Measurements from ENCODE around the gene NR2E3. TPM values are rescaled to one million over a fixed set of nuclear protein-coding genes. Genes with fewer than 3 reads are reported as not detected.

The NR2E3 gene
- total and polyA plus RNA-seq, 2 donors from 2014 or later, result 0.19 TPM; not detected in 1

GRCh38 chr15:71790081-71790480, 20.3 kb upstream of the NR2E3 start:
- Histone ChIP-seq H3K27ac (ENCODE audit: low read depth in 2 of 2, low read length in 2 of 2) (no peak overlapping the region), H3K27me3 (ENCODE audit: control insufficient read depth, insufficient read depth, low read length) (no peaks in the 10 kb centered on the region), H3K36me3 (ENCODE audit: control insufficient read depth in 2 of 3, insufficient read depth in 3 of 3, low read length in 3 of 3) (no peaks in the 10 kb centered on the region), H3K9ac (ENCODE audit: low read length in 3 of 3) (no peak overlapping the region), H3K4me3 (ENCODE audit: low read length in 3 of 3) (no peak overlapping the region), H3K9me3 (ENCODE audit: control insufficient read depth in 2 of 3, insufficient read depth in 1 of 3, low read length in 3 of 3) (no peaks in the 10 kb centered on the region), H3K4me1 (ENCODE audit: control insufficient read depth in 2 of 3, insufficient read depth in 2 of 3, low read depth in 1 of 3, low read length in 3 of 3) (peaks cover 0 to 2% (median 0%) of the 10 kb centered on the region in 3 donors)
- intact Hi-C loops (cut with DNase I), result no loop called here
- TF ChIP-seq, protein P1, sequence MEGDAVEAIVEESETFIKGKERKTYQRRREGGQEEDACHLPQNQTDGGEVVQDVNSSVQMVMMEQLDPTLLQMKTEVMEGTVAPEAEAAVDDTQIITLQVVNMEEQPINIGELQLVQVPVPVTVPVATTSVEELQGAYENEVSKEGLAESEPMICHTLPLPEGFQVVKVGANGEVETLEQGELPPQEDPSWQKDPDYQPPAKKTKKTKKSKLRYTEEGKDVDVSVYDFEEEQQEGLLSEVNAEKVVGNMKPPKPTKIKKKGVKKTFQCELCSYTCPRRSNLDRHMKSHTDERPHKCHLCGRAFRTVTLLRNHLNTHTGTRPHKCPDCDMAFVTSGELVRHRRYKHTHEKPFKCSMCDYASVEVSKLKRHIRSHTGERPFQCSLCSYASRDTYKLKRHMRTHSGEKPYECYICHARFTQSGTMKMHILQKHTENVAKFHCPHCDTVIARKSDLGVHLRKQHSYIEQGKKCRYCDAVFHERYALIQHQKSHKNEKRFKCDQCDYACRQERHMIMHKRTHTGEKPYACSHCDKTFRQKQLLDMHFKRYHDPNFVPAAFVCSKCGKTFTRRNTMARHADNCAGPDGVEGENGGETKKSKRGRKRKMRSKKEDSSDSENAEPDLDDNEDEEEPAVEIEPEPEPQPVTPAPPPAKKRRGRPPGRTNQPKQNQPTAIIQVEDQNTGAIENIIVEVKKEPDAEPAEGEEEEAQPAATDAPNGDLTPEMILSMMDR (IDR thresholded peaks at IDR 0.05; ENCODE audit: borderline replicate concordance, extremely low read depth, insufficient read depth), result no peak
- FAIRE-seq (no peak), DNase-seq (peak in 2 of 5 donors; percentile 22 to 37)

DNA sequence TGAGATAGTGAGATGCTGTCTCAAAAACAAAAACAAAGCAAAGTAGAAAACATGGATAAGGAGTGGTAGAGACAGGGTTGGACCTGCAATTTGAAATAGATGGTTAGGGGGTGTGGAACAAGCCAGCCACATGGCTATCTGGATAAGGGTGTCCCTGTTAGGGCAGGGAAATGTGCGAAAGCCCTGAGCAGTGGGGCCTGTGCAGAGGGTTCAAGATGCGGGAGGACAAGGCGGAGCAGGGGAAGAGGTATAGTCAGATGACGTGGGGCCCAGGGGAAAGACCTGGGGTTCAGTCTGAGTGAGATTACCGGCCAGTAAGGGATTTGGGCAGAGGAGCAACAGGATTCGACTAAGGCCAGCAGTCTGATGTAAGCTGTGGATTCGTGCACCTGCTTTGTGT, 18.4 kb upstream of the NR2E3 start:
- H3K27ac ChIP-seq (ENCODE audit: low read depth in 2 of 2, low read length in 2 of 2), result no peak overlapping the region
- H3K9me3 ChIP-seq (ENCODE audit: control insufficient read depth in 2 of 3, insufficient read depth in 1 of 3, low read length in 3 of 3), result no peaks in the 10 kb centered on the region
- no peak for FAIRE-seq
- intact Hi-C loops (cut with DNase I), result no loop called here
- H3K36me3 ChIP-seq (ENCODE audit: control insufficient read depth in 2 of 3, insufficient read depth in 3 of 3, low read length in 3 of 3), result no peaks in the 10 kb centered on the region
- H3K9ac ChIP-seq (ENCODE audit: low read length in 3 of 3), result no peak overlapping the region
- H3K4me1 ChIP-seq (ENCODE audit: control insufficient read depth in 2 of 3, insufficient read depth in 2 of 3, low read depth in 1 of 3, low read length in 3 of 3), result no peaks in the 10 kb centered on the region
- TF ChIP-seq, protein P1 (IDR thresholded peaks at IDR 0.05; ENCODE audit: borderline replicate concordance, extremely low read depth, insufficient read depth), result no peak
- H3K27me3 ChIP-seq (ENCODE audit: control insufficient read depth, insufficient read depth, low read length), result no peaks in the 10 kb centered on the region
- DNase-seq, result no peak
- no peak overlapping the region for H3K4me3 ChIP-seq (ENCODE audit: low read length in 3 of 3)

DNA sequence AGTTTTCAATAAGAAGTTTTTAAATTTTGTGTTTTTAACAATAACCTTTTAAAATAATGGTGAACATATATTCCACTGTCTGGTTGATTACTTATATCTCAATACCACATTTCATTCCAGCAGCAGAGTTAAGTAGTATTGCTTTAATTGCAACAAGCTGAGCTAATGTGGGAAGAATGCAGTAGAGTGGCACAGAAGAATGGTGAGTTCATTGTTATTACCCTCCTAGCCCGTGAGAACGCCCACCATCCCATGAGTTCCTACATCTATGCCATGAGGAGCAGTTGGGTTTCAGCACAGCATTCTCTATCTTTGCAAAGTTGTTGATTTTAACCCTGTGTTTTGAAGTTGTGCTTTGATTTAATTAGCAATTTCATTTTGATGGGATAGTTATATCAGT, 17.8 kb upstream of the NR2E3 start:
- intact Hi-C loops (cut with DNase I), result no loop called here
- H3K9ac ChIP-seq (ENCODE audit: low read length in 3 of 3), result no peak overlapping the region
- TF ChIP-seq, protein P1 (IDR thresholded peaks at IDR 0.05; ENCODE audit: borderline replicate concordance, extremely low read depth, insufficient read depth), result no peak
- H3K27me3 ChIP-seq (ENCODE audit: control insufficient read depth, insufficient read depth, low read length), result no peaks in the 10 kb centered on the region
- no peaks in the 10 kb centered on the region for H3K36me3 ChIP-seq (ENCODE audit: control insufficient read depth in 2 of 3, insufficient read depth in 3 of 3, low read length in 3 of 3)
- DNase-seq (peak in 2 of 5 donors; percentile 61 to 75), FAIRE-seq (no peak)
- H3K9me3 ChIP-seq (ENCODE audit: control insufficient read depth in 2 of 3, insufficient read depth in 1 of 3, low read length in 3 of 3), result no peaks in the 10 kb centered on the region
- H3K4me1 ChIP-seq (ENCODE audit: control insufficient read depth in 2 of 3, insufficient read depth in 2 of 3, low read depth in 1 of 3, low read length in 3 of 3), result no peaks in the 10 kb centered on the region
- H3K4me3 ChIP-seq (ENCODE audit: low read length in 3 of 3), result no peak overlapping the region
- no peak overlapping the region for H3K27ac ChIP-seq (ENCODE audit: low read depth in 2 of 2, low read length in 2 of 2)

GRCh38 chr15:71798641-71799040, 11.7 kb upstream of the NR2E3 start:
- TF ChIP-seq, protein P1 (IDR thresholded peaks at IDR 0.05; ENCODE audit: borderline replicate concordance, extremely low read depth, insufficient read depth), result no peak
- no peaks in the 10 kb centered on the region for H3K27me3 ChIP-seq (ENCODE audit: control insufficient read depth, insufficient read depth, low read length)
- H3K36me3 ChIP-seq (ENCODE audit: control insufficient read depth in 2 of 3, insufficient read depth in 3 of 3, low read length in 3 of 3), result no peaks in the 10 kb centered on the region
- intact Hi-C loops (cut with DNase I), result no loop called here
- H3K27ac ChIP-seq (ENCODE audit: low read depth in 2 of 2, low read length in 2 of 2), result no peak overlapping the region
- no peak overlapping the region for H3K4me3 ChIP-seq (ENCODE audit: low read length in 3 of 3)
- FAIRE-seq, result no peak
- H3K9me3 ChIP-seq (ENCODE audit: control insufficient read depth in 2 of 3, insufficient read depth in 1 of 3, low read length in 3 of 3), result no peaks in the 10 kb centered on the region
- H3K4me1 ChIP-seq (ENCODE audit: control insufficient read depth in 2 of 3, insufficient read depth in 2 of 3, low read depth in 1 of 3, low read length in 3 of 3), result no peaks in the 10 kb centered on the region
- no peak overlapping the region for H3K9ac ChIP-seq (ENCODE audit: low read length in 3 of 3)
- no peak for DNase-seq

All from kidney (tissue), 14 donors.